Neuronal stem cell (in vitro differentiated cells): Measurements from ENCODE around the gene HOXA3.

Source experiments
- DNase-seq: peaks from one replicate; pipeline ENCODE4 v3.0.0-alpha.2; 2013; ENCODE audit warnings: low spot score
- H2AFZ ChIP-seq: one replicate; pipeline ENCODE4 v1.6.1; 2013; ENCODE audit warnings: mild to moderate bottlenecking, low read length, inconsistent platforms
- H2AK5ac ChIP-seq: 2 replicates; pipeline ENCODE4 v1.6.1; 2013; ENCODE audit warnings: low read depth, mild to moderate bottlenecking, inconsistent platforms, low read length, moderate library complexity, mixed read lengths
- H2BK120ac ChIP-seq: 2 replicates; pipeline ENCODE4 v1.6.1; 2013; ENCODE audit warnings: low read depth, mild to moderate bottlenecking, inconsistent platforms, low read length, moderate library complexity, mixed read lengths
- H2BK12ac ChIP-seq: one replicate; pipeline ENCODE4 v1.6.1; 2013; ENCODE audit warnings: low read length, inconsistent platforms
- H2BK15ac ChIP-seq: 2 replicates; pipeline ENCODE4 v1.6.1; 2013; ENCODE audit warnings: mild to moderate bottlenecking, low read length, inconsistent platforms, mixed read lengths
- H2BK5ac ChIP-seq: one replicate; pipeline ENCODE4 v1.6.1; 2013; ENCODE audit warnings: inconsistent platforms, mild to moderate bottlenecking, low read length, moderate library complexity
- H3K14ac ChIP-seq: one replicate; pipeline ENCODE4 v1.6.1; 2013; ENCODE audit warnings: low read length, inconsistent platforms
- H3K18ac ChIP-seq: 2 replicates; pipeline ENCODE4 v1.6.1; 2013; ENCODE audit warnings: low read length, inconsistent platforms
- H3K23ac ChIP-seq: 2 replicates; pipeline ENCODE4 v1.6.1; 2013; ENCODE audit warnings: low read depth, mild to moderate bottlenecking, mixed read lengths, low read length, inconsistent platforms; ENCODE audit not compliant: poor library complexity
- H3K27ac ChIP-seq: replicated peaks from 3 replicates; pipeline ENCODE4 v1.5.1; 2013; ENCODE audit warnings: low read length, inconsistent platforms
- H3K27me3 ChIP-seq, 3 experiments: 2 replicates each; pipeline ENCODE4 v1.6.1; 2013; ENCODE audit warnings: low read length in 3 of 3, mild to moderate bottlenecking in 2 of 3, inconsistent platforms in 1 of 3, low read depth in 1 of 3, mixed read lengths in 1 of 3, moderate library complexity in 1 of 3; ENCODE audit not compliant: control insufficient read depth in 3 of 3, insufficient read depth in 3 of 3
- H3K36me3 ChIP-seq, 2 donors: replicated peaks in 1 of 2; 2 replicates each; pipeline ENCODE4 v1.6.1; 2013; ENCODE audit warnings: low read length in 2 of 2; ENCODE audit not compliant: control insufficient read depth in 2 of 2, insufficient read depth in 2 of 2
- H3K4ac ChIP-seq: 2 replicates; pipeline ENCODE4 v1.6.1; 2013; ENCODE audit warnings: inconsistent platforms, mild to moderate bottlenecking, low read length, moderate library complexity
- H3K4me1 ChIP-seq, 2 donors: 1 replicate in 1 of 2; 2 replicates in 1 of 2; pipeline ENCODE4 v1.6.1; 2013; ENCODE audit warnings: low read length in 2 of 2, low read depth in 1 of 2; ENCODE audit not compliant: control insufficient read depth in 2 of 2, insufficient read depth in 1 of 2
- H3K4me2 ChIP-seq: one replicate; pipeline ENCODE4 v1.6.1; 2013; ENCODE audit warnings: mild to moderate bottlenecking, low read length, inconsistent platforms; ENCODE audit not compliant: insufficient read depth, poor library complexity, severe bottlenecking
- H3K4me3 ChIP-seq, 2 donors: 2 replicates each; pipeline ENCODE4 v1.5.1; 2013; ENCODE audit warnings: low read length in 2 of 2, mild to moderate bottlenecking in 2 of 2, inconsistent platforms in 1 of 2, moderate library complexity in 1 of 2
- H3K79me1 ChIP-seq: one replicate; pipeline ENCODE4 v1.6.1; 2013; ENCODE audit warnings: low read depth, mild to moderate bottlenecking, inconsistent platforms, low read length, moderate library complexity
- H3K9ac ChIP-seq: one replicate; pipeline ENCODE4 v1.6.1; 2013; ENCODE audit warnings: mild to moderate bottlenecking, low read depth, low read length, inconsistent platforms; ENCODE audit not compliant: poor library complexity
- H3K9me3 ChIP-seq, 2 donors: replicated peaks in 1 of 2; 2 replicates each; pipeline versions ENCODE3 to v1.6.1; 2013; ENCODE audit warnings: low read length in 2 of 2, mild to moderate bottlenecking in 2 of 2, inconsistent platforms in 1 of 2, low read depth in 1 of 2, mixed read lengths in 1 of 2, moderate library complexity in 1 of 2; ENCODE audit not compliant: control insufficient read depth in 2 of 2, insufficient read depth in 1 of 2
- H4K8ac ChIP-seq: one replicate; pipeline ENCODE4 v1.6.1; 2013; ENCODE audit warnings: low read depth, mild to moderate bottlenecking, inconsistent platforms, low read length, moderate library complexity
- H4K91ac ChIP-seq: one replicate; pipeline ENCODE4 v1.6.1; 2013; ENCODE audit warnings: low read length, low read depth, mild to moderate bottlenecking, inconsistent platforms; ENCODE audit not compliant: poor library complexity
- WGBS, 2 donors: extraction: QIAGEN DNeasy Blood & Tissue Kit; methylation state at CpG; one replicate each; pipeline ENCODE4 v1.1.7; 2013; ENCODE audit warnings: missing lambda C conversion rate in 2 of 2, mixed read lengths in 1 of 2; ENCODE audit not compliant: insufficient read length in 2 of 2, insufficient replicate concordance in 1 of 2; ENCODE audit errors: extremely low coverage in 2 of 2; 5-methylcytosine and 5-hydroxymethylcytosine counted together

The HOXA3 gene

GRCh38 chr7:27171325-27171636, 18.9 kb upstream of the HOXA3 start:
- no CpG with 5 or more reads among the region's 8 CpGs for WGBS, 2 donors
- Histone ChIP-seq H4K8ac (no peak overlapping the region), H3K36me3 (no peaks in the 10 kb centered on the region), H2AFZ (no peak overlapping the region), H3K18ac (no peak overlapping the region), H2BK5ac (no peak overlapping the region), H2BK15ac (no peak overlapping the region), H3K9me3 (peaks cover 0 to 14% of the 10 kb centered on the region in 2 donors), H3K23ac (no peak overlapping the region), H3K4me1 (no peaks in the 10 kb centered on the region), H3K4me3 (no peak overlapping the region), H3K27ac (no peak overlapping the region), H2AK5ac (no peak overlapping the region), H3K4me2 (no peak overlapping the region), H3K79me1 (no peaks in the 10 kb centered on the region), H3K14ac (no peak overlapping the region), H2BK12ac (no peak overlapping the region), H4K91ac (no peak overlapping the region), H3K4ac (no peak overlapping the region), H2BK120ac (no peak overlapping the region), H3K9ac (no peak overlapping the region), H3K27me3 (peaks cover 84 to 99% (median 94%) of the 10 kb centered on the region in 3 experiments)
- DNase-seq = no peak

GRCh38 chr7:27170426-27171324, 18.3 kb upstream of the HOXA3 start:
- H3K27ac ChIP-seq = no peak overlapping the region
- H2BK120ac ChIP-seq = no peak overlapping the region
- H3K4me2 ChIP-seq = no peak overlapping the region
- H4K8ac ChIP-seq = no peak overlapping the region
- no peak overlapping the region for H3K18ac ChIP-seq
- H4K91ac ChIP-seq = no peak overlapping the region
- no peak overlapping the region for H3K23ac ChIP-seq
- no peaks in the 10 kb centered on the region for H3K4me1 ChIP-seq
- no peak overlapping the region for H2BK5ac ChIP-seq
- no peak overlapping the region for H2AFZ ChIP-seq
- H2BK12ac ChIP-seq = no peak overlapping the region
- no peak for DNase-seq
- peaks cover 86 to 99% (median 94%) of the 10 kb centered on the region in 3 experiments for H3K27me3 ChIP-seq
- no peak overlapping the region for H3K4ac ChIP-seq
- no peak overlapping the region for H3K14ac ChIP-seq
- no peaks in the 10 kb centered on the region for H3K36me3 ChIP-seq
- peaks cover 0 to 18% of the 10 kb centered on the region in 2 donors for H3K9me3 ChIP-seq
- H2BK15ac ChIP-seq = no peak overlapping the region
- H3K4me3 ChIP-seq = no peak overlapping the region
- H3K79me1 ChIP-seq = no peaks in the 10 kb centered on the region
- no peak overlapping the region for H2AK5ac ChIP-seq
- H3K9ac ChIP-seq = no peak overlapping the region
- WGBS, 2 donors = no CpG with 5 or more reads among the region's 11 CpGs

- H2BK120ac ChIP-seq = no peak overlapping the region
- no peaks in the 10 kb centered on the region for H3K36me3 ChIP-seq
- H3K4me1 ChIP-seq = no peaks in the 10 kb centered on the region
- WGBS, 2 donors = no CpG with 5 or more reads among the region's 46 CpGs
- no peak overlapping the region for H3K9ac ChIP-seq
- no peak overlapping the region for H4K91ac ChIP-seq
- H2AK5ac ChIP-seq = no peak overlapping the region
- no peak for DNase-seq
- H4K8ac ChIP-seq = no peak overlapping the region
- no peak overlapping the region for H3K4ac ChIP-seq
- H3K23ac ChIP-seq = no peak overlapping the region
- H3K27me3 ChIP-seq = peaks cover 87 to 99% (median 94%) of the 10 kb centered on the region in 3 experiments
- no peaks in the 10 kb centered on the region for H3K79me1 ChIP-seq
- H2BK15ac ChIP-seq = no peak overlapping the region
- H3K4me3 ChIP-seq = no peak overlapping the region
- no peak overlapping the region for H2BK12ac ChIP-seq
- H3K4me2 ChIP-seq = peak overlapping the region; percentile 11
- no peak overlapping the region for H3K18ac ChIP-seq
- H3K9me3 ChIP-seq = peaks cover 0 to 24% of the 10 kb centered on the region in 2 donors
- H2BK5ac ChIP-seq = no peak overlapping the region
- H2AFZ ChIP-seq = peak overlapping the region; percentile 76
- no peak overlapping the region for H3K27ac ChIP-seq
- H3K14ac ChIP-seq = peak overlapping the region; percentile 82
These were observed 17.5 kb upstream of the HOXA3 start for GRCh38 chr7:27169658-27170425.
